Inferior parietal cortex (tissue), 1 donor: Measurements from ENCODE around the gene FAM200C.

Experiments used
- DNase-seq: peaks from one replicate; pipeline ENCODE4 v3.0.0-alpha.2; 2016; ENCODE audit errors: extremely low spot score

FAM200C gene

DNA sequence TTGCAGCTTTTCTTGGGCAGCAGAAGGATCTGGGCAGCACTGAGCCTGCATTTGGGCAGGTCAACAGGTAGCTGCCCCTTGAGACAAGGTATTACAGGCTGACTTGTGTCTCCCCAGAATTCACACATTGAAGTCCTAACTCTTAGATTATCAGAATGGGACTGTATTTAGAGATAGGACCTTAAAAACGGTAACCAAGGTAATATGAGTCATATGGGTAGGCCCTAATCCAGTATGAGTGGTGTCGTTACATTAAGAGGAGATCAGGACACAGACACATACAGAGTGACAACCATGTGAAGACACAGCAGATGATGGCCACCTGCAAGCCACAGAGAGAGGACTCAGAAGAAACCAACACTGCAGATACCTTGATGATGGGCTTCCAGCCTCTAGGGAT, 32.6 kb downstream of the FAM200C start:
- no peak for DNase-seq

DNA sequence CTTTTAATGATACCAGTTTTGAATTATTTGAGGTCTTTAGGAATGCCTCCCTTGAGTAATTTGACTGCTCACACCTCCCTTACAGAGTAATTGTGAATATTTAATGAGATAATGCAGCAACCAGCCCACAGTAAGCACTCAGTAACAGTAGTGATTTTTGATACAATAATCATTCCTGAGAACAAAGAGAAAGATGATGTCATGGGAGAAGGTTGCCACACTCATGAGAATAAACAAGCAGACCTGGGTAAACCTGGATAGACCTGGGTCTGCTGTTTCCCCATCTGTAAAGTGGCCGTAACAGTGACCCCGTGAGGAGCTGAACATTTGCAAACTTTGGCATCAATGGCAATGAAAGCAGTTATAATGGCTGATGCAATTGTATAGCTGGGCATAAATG, 33.6 kb downstream of the FAM200C start:
- DNase-seq: no peak

DNA sequence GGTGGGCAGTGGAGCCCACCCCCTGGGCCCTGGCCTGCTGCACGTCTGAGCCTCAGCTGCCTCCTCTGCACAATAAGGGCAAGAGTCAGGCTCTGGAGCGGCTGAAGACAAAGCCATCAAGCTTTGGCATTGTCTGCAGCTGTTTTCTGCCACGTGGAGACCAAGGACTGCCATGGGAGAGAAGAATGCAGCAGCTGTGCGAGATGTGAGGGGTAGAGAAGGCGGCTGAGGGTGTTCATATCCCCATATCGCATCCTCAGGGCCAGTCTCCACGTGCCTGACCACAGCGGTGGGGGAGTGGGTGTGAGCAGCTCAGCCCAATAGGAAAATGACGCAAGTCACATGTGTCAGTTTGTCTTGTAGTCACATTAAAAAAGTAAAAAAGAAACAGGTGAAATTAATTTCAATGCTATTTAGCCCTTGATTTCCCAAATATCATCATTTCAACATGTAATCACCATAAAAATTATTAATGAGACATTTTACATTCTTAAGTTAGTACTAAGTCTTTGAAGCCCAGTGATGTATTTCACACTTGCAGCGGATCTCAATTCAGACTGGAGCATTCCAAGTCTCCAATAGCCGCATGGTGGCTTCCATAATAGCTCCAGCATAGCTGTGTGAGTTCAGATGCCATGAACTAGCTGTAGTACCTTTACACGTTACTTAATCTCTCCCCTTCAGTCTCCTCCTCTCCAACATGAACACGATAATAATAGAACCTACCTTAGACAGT, 36.0 kb downstream of the FAM200C start:
- DNase-seq: no peak

DNA sequence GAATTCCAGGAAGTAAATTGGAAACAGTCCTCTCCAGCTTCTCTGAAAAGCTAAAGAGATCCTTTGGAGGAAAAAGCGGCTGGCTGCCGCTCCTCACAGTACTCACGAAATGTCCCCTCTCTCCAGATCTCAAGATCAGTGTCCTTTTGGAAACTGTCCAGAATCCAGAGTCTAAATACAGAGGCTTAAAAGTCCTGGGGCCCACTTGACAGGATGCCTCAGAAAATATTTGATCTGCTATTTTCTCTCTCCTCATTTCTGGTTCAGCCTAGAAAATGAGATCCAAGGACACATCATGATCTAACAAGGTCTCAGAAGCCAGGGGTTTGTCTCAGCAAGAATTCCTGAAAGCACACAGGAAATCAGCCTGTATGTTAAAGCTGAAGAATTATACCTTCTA, 36.6 kb downstream of the FAM200C start:
- DNase-seq: no peak

DNA sequence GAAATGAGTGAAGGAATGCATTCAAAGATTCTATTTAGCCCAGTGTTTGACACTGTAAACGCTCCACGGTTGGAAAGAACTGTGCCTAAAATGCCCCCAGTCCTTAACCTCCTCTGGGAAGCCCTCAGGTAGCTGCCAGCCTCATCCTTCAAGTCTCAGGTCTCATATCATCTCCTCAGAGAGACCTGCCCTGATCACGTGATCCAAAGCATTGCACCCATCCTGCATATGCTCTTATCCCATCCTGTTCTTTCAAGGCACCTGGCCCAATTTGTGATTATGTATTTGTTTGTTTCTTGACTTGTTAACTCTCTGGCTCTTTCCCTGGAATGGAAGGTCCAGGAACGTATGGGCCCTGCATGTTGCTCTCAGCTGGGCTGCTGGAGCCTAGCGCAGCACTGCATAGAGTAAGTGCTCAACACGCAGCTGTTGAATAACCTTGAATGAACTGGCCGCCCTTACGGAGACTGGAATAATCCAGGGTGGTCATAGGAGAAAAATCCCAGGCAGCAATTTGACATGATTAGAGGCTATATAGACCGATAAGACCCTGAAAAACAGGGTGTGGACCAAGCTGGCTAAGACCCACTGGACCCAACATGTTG, 38.1 kb downstream of the FAM200C start:
- no peak for DNase-seq

DNA sequence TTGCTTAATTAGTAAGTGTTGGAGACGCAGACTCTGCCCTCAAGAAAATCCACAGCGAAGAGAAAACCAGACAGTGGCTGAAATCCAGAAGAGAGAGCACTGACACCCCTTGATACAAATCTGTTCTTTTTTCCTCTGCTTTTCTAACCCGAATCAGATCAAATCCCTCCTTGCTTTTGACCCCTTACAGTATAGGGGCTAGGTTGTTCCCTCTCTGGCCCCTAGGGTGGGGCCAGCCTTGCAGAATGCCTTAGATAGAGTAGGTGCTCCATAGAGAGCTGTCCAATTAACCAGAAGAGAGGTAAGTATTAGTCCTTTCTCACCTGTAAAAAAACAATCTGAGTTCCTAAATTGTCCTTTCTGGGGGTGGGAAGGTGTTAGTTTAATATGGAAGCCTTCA, 39.5 kb downstream of the FAM200C start:
- DNase-seq: no peak

DNA sequence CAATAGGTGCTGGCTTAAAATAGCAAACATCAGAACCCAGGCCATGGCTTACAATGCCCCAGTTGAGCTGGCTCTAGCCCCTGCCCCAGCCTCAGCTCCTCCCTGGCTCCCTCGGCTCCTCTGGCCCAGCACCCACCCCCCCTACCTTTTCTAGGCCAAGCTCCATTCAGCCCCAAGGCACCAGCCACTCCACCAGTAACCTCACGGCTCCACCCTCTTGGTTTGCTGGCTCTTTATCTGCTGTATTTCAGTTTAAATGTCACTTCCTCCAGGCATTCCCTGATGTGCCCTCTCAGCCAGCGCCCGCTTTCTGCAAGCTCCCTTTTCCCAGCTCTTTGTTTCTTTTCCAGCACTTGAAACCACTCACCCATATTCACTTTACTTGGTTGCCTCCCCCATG, 40.0 kb downstream of the FAM200C start:
- DNase-seq: no peak

DNA sequence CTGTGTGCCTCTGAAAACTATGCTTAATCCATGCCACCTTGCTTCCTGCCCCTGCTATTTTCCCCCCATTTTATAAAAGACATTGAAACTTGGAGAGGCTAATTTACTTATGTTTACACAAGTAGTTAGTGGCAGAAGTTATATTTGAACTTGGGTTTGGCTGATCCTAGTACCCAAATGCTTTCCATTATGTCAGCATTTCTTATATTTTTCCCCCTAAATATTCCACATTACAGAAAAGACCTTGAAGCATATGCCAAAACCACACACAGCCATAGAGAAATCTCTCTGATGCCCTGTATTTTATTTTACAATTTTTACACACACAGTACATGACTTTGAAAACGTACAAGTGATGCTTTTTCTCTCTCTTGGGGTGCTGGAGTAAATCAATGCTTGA, 40.6 kb downstream of the FAM200C start:
- no peak for DNase-seq

DNA sequence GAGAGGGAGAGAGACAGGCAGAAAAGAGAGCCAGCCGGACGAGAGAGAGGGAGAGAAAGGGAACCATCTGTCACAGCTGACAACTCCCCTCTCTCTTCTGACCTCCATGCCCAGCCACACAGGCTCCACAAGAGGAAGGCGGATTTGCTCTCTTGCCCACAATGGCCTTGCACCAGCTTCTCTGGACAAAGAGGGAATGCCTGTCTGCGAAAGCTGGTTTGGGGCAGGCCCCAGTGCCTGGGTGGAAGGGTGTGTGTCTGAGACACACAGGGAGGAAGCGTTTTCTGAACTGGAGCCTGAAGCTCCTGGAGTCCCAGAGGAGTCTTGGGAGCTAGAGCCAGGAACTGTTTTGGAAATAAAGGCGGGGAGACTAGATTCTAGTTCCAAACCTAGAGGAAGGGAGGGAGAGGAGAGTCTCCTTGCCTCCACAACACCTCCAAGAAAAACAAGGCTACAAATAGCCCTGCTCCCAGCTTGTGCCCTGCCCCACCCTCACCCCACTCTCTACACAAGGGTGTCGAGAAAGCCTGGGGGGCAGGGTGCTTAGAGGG, 41.9 kb downstream of the FAM200C start:
- no peak for DNase-seq

DNA sequence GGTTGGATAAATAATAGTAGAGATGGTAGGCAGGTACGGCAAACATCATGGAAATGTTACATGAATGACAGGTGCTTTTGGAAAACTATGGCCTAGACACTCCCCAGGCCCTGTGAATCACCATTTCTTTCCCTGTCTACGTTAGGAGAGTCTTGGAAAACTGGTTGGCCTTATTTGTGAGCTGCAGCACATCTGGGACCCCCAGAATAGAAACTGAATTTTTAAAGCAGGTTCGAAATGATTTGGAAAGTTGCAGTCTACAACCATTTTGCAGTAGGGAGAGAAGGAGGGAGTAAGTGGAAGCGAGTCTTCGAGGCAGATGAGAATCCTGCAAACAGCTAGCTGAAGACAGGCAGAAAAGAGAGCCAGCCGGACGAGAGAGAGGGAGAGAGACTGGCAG, 42.5 kb downstream of the FAM200C start:
- DNase-seq: no peak

DNA sequence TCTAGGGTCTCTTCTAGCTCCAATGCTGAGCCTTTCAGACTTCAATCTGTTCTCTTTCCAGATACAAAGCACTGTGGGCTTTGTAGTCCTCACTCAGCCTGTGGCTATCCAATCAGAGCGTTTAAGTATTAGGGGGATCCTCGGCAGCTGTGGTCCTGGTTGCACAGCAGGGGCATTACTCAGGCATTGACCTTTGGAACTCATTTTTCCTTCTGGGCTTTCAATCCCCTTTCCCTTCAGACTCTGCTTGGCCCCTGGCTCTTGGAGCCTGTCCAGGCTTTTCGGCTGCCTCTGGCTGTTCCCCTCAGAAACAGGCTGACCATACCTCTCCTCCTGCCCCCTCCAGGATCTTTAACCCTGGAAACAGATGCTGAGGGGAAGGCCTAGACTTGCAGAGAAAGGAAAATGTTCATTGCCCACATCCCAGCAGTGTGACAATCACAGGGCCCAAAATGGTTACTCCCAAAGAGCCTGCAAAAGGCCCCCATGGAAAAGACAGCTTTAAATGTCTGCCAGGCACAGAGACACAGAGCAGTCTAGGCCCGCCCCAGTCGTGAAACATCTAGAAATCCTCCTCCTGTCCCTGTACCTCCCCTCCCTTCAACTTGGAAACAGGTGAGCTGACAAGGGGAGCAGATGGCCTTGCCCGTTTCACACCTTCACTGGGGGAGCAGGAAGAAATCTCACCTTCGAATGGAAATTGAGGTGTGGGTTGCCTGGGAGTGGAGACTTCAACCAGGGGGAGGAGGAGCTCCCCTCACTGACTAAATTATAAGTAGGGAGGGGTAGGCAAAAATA, 43.1 kb downstream of the FAM200C start:
- no peak for DNase-seq

DNA sequence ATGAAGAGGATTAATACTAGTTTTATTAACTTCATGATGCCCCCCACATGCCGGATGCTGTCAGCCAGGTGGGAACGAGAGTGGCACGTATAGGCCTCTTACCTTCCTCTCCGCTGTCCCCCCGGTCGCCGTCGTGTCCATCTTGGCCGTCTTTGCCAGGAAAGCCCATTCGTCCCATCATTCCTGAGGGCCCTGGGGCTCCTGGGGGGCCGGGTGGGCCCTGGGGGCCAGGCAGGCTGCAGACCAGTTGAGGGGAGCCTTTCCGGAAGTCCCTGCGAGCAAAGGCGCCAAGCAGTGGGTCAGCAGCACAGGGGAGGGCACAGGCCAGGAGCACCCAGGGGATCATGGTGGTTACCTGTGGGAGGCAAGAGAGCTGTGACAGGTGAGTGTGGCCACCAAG, 45.2 kb downstream of the FAM200C start:
- no peak for DNase-seq

DNA sequence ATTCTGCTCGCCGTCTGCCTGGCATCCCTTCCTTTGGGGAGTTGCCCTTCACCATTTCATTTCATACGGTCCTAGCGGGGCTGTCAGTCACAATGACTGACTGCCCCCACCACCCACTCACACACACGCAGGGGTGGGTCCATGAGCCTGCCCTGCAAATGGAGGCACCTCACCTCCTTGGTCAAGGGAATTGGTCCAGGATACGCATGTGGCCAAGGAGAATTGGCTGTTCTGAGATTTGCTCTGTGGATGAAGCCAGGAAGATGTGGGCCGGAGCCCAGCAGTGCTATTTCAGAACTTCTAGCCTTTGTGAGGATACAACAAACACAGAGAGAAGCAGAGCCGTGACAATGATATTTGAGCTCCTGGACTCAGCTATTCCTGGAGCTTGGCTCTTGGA, 46.5 kb downstream of the FAM200C start:
- no peak for DNase-seq

DNA sequence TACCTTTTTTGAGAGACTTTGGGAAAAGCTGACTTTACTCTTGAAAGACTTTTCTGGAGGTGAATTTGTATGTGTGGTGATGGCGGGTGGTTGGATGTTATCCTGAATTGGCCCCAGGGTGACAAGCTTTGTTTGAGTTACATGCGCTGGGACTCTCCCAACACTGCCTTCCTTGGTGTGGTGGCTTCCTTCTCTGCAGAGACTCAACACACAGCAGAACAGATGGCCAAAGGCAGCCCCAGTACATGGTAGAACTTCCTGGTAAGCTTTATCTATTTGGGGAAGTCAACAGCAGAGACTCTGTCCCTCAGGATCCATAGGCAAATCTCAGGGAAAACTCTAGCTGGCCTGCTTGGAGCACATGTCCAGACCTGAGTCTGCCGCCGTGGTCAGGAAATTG, 47.5 kb downstream of the FAM200C start:
- no peak for DNase-seq

DNA sequence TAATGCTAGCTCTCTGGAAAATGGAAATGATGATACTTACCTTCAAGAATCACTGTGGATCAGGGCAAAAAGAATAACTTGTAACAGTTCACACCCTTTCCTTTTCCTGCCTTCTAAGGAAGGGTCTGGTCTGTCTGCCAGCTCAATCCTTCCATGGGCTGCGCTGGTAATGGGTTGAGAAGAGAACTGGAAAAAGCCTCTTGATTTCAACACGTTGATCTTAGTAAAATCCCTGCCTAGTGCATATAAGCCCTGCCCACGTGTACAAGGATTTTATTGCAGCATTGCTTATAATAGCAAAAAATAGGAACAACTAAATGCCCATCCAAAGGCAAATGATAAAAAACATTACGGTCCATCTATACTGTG, 49.9 kb downstream of the FAM200C start:
- no peak for DNase-seq

DNA sequence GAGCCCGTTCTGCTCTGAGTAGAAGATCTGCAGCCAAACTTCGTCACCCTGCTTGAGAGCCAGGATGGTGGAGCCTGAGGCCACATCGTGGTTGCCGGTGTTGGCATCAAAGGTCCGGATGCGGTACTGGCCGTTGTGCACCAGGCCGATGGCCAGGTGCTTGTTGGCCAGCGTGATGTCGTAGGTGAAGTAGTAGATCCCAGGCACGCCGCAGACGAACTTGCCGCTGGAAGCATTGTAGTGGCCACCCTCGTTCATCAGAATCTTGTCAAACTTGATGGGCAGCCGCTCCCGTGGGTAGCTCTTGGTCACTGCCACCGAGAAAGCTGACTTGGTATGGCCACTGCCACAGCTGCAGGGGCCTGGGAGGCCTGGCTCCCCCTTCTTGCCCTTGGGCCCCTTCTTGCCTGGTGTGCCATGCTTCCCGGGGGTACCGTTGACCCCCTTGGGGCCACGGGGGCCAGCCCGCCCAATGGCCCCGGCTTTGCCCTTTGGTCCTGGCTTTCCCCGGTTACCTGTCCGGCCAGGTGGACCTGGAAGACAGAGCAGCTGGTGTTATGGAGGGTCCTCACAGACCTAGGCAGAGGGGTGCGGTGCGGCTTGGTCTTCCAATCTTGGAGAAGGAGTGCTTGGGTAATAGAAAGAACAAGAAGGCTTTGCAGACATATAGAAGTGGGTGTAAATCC, 50.5 kb downstream of the FAM200C start:
- no peak for DNase-seq

DNA sequence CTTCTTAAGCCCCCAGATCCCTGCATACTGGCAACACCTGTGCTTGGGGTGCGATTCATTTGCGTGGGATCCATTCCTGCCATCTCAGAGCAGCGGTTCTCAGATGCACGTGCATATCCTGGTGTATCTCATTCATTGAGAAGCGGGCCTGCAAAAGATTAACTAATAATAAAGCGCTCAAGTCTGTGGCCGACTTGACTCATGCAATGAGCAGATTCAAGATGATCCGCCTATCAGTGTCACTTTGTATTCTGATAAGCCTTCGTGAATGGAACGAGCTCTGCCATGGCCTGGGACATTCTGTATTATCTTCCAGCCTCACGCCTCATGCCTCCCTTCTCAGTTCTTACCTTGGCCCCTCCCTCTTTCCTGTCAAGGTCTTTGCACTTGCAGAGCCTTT, 51.8 kb downstream of the FAM200C start:
- DNase-seq: no peak

DNA sequence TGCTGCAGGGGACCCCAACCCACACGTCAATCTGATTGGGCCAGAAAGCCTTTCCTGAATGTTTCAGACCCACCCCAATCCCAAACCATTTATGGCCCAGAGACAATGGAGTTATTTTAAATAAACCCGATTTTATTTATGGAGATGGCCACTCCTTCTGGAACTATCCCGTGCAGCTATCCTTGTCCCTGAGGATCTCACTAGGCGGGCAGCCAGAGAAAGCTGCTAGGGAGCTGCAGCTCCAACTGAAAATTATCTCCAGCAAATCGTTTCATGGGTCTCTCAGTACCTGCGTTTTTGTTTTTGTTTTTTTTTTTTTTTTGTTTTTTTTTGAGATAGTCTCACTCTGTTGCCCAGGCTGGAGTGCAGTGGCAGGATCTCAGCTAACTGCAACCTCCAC, 52.4 kb downstream of the FAM200C start:
- DNase-seq: no peak
